OCI-LY1 (cell line): ENCODE results near the gene IL10.
A peak's percentile ranks its signal among the peaks of the same experiment; 100 is the strongest.

Experiments used
- H2AFZ ChIP-seq: fragments of 200-600 bp; sonication (generic), shearing (Covaris generic); 2 replicates; pipeline ENCODE4 v1.6.0; 2014; ENCODE audit warnings: antibody characterized with exemption, mild to moderate bottlenecking, low read length
- H3F3A ChIP-seq: fragments of 200-600 bp; sonication (generic), shearing (Covaris generic); 2 replicates; pipeline ENCODE4 v1.6.0; 2014; ENCODE audit warnings: mild to moderate bottlenecking, antibody characterized with exemption, low read length, moderate library complexity; ENCODE audit not compliant: insufficient read depth
- H3K27ac ChIP-seq: fragments of 200-600 bp; sonication (generic); 2 replicates; pipeline ENCODE4 v1.5.1; 2014; ENCODE audit warnings: low read length, mixed run types, mild to moderate bottlenecking, low read depth; ENCODE audit not compliant: poor library complexity, severe bottlenecking
- H3K27me3 ChIP-seq: fragments of 200-600 bp; sonication (generic); 2 replicates; pipeline ENCODE4 v1.6.0; 2014; ENCODE audit warnings: antibody characterized with exemption, mild to moderate bottlenecking, low read length, moderate library complexity; ENCODE audit not compliant: insufficient read depth
- H3K36me3 ChIP-seq: fragments of 200-600 bp; sonication (generic); 2 replicates; pipeline ENCODE4 v1.6.1; 2014; ENCODE audit warnings: mild to moderate bottlenecking, antibody characterized with exemption, low read length, moderate library complexity, mixed read lengths; ENCODE audit not compliant: insufficient read depth
- H3K4me1 ChIP-seq: fragments of 200-600 bp; sonication (generic); 2 replicates; pipeline ENCODE4 v1.5.1; 2014; ENCODE audit warnings: mild to moderate bottlenecking, low read length, moderate library complexity; ENCODE audit not compliant: insufficient read depth, severe bottlenecking
- H3K4me2 ChIP-seq: fragments of 200-600 bp; sonication (generic), shearing (Covaris generic); 2 replicates; pipeline ENCODE4 v1.6.1; 2014; ENCODE audit warnings: low read length
- H3K4me3 ChIP-seq: fragments of 200-600 bp; sonication (generic); 2 replicates; pipeline ENCODE4 v1.5.1; 2014; ENCODE audit warnings: low read length, low read depth, mild to moderate bottlenecking, mixed read lengths; ENCODE audit not compliant: poor library complexity, severe bottlenecking
- H3K79me2 ChIP-seq: fragments of 200-600 bp; shearing (Covaris generic); 2 replicates; pipeline ENCODE4 v1.6.1; 2016; ENCODE audit warnings: mixed run types, low read length, mixed read lengths; ENCODE audit not compliant: insufficient read depth
- H3K9ac ChIP-seq: fragments of 200-600 bp; sonication (generic), shearing (Covaris generic); 2 replicates; pipeline ENCODE4 v1.6.1; 2014; ENCODE audit warnings: mild to moderate bottlenecking, low read length, mixed read lengths
- H3K9me2 ChIP-seq: fragments of 200-600 bp; sonication (generic), shearing (Covaris generic); 2 replicates; pipeline ENCODE4 v1.6.1; 2014; ENCODE audit warnings: low read depth, mild to moderate bottlenecking, low read length, mixed read lengths
- H3K9me3 ChIP-seq: fragments of 200-600 bp; shearing (Covaris generic); 2 replicates; pipeline ENCODE4 v1.6.1; 2014; ENCODE audit warnings: low read length, mixed read lengths
- H4K20me1 ChIP-seq: fragments of 200-600 bp; sonication (generic), shearing (Covaris generic); 2 replicates; pipeline ENCODE4 v1.6.0; 2016; ENCODE audit warnings: mild to moderate bottlenecking, low read length; ENCODE audit not compliant: insufficient read depth
- EZH2 ChIP-seq: fragments of 200-600 bp; sonication (generic), shearing (Covaris generic); IDR thresholded peaks from 2 replicates; pipeline ENCODE4 v1.8.0; 2017; ENCODE audit warnings: borderline replicate concordance, mixed run types, mild to moderate bottlenecking, antibody characterized with exemption, low read length, moderate library complexity, mixed read lengths
- TF ChIP-seq, protein P1 (sequence below): fragments of 200-600 bp; sonication (generic), shearing (Covaris generic); IDR thresholded peaks from 2 replicates; pipeline ENCODE4 v1.5.1; 2017; ENCODE audit warnings: mild to moderate bottlenecking, antibody characterized with exemption, low read length, moderate library complexity, mixed read lengths

IL10 gene

DNA sequence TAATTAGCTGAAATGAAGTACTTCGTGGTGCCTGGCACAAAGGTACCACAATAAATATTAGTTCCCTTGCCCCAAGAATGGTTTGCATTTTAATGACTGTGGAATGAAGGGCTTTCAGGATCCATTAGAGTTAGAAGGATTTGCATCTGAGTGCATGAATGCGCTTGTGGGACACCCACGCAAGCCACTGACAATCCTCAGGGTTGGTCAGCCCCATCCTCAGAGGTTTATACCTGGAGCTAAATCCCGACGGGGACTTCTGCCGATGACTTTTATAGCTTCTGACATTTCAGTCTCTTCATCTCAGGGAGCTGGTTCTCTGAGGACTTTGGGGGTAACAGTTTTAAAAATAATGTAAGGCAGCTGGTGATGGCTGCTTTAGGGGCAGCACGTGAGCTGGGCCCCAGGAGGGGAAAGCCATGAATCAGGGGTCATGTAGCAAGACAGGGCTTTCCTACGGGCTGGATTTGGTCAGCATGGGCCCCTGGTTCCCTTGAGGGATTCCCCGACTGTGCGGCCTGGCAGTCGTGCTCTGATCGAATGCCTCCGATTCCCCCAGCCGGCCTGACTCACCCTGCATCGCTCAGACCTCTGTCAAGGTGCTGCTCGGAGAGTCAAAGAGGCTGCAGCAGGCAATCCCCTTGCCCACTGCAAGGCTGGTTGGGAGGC, 20.8 kb upstream of the IL10 start:
- no peak overlapping the region for H3K9ac ChIP-seq
- H3K9me2 ChIP-seq = no peaks in the 10 kb centered on the region
- no peak overlapping the region for H3K4me2 ChIP-seq
- H3K27me3 ChIP-seq = no peaks in the 10 kb centered on the region
- H2AFZ ChIP-seq = no peak overlapping the region
- no peaks in the 10 kb centered on the region for H4K20me1 ChIP-seq
- no peak overlapping the region for H3K27ac ChIP-seq
- no peaks in the 10 kb centered on the region for H3K79me2 ChIP-seq
- H3K9me3 ChIP-seq = no peaks in the 10 kb centered on the region
- H3K36me3 ChIP-seq = no peaks in the 10 kb centered on the region
- H3K4me3 ChIP-seq = no peak overlapping the region
- H3K4me1 ChIP-seq = peaks cover 39% of the 10 kb centered on the region
- no peak for TF ChIP-seq EZH2
- TF ChIP-seq, protein P1, sequence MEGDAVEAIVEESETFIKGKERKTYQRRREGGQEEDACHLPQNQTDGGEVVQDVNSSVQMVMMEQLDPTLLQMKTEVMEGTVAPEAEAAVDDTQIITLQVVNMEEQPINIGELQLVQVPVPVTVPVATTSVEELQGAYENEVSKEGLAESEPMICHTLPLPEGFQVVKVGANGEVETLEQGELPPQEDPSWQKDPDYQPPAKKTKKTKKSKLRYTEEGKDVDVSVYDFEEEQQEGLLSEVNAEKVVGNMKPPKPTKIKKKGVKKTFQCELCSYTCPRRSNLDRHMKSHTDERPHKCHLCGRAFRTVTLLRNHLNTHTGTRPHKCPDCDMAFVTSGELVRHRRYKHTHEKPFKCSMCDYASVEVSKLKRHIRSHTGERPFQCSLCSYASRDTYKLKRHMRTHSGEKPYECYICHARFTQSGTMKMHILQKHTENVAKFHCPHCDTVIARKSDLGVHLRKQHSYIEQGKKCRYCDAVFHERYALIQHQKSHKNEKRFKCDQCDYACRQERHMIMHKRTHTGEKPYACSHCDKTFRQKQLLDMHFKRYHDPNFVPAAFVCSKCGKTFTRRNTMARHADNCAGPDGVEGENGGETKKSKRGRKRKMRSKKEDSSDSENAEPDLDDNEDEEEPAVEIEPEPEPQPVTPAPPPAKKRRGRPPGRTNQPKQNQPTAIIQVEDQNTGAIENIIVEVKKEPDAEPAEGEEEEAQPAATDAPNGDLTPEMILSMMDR = no peak
- no peaks in the 10 kb centered on the region for H3F3A ChIP-seq

DNA sequence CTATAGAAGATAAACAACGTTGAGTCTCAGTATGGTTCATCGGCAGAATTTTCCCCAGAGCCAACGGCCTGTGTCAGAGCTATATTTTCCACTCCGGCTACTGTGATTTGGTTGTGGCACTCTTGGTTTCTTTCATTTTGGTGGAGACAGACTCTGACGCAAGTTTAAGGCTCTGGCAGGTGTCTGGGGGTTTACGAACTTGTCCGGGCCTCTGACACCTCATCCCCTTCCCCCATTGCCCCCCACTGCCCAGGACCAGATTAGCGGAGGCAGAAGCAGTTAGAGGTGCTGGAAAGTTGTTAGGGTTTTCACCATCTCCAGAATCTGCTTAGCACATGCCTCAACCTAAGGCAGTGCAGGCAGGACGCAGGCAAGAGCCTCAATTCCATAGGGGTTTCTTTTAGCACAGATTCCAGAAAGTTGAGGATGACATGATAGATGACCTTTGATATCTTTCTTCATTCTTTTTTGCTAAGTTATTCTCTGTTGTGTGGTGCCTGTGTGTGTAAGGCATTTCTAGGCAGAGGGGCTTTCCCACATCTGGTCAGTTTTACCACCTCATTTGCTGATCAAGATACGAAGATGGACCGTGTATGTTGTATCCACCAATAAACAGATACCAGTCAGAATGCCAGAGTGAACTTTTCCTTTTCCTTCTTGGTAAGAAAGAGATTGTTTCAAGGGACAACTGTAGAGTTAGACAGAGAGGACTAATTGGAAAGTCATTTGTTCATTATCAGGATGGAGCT, 18.4 kb upstream of the IL10 start:
- H3K9ac ChIP-seq = no peak overlapping the region
- H3K9me2 ChIP-seq = no peaks in the 10 kb centered on the region
- no peaks in the 10 kb centered on the region for H3K36me3 ChIP-seq
- no peaks in the 10 kb centered on the region for H3F3A ChIP-seq
- no peaks in the 10 kb centered on the region for H3K27me3 ChIP-seq
- H3K4me2 ChIP-seq = peak overlapping the region; percentile 48
- no peak for TF ChIP-seq EZH2
- TF ChIP-seq, protein P1 = no peak
- no peaks in the 10 kb centered on the region for H3K9me3 ChIP-seq
- H3K79me2 ChIP-seq = no peaks in the 10 kb centered on the region
- peak overlapping the region; percentile 59 for H3K27ac ChIP-seq
- peaks cover 39% of the 10 kb centered on the region for H3K4me1 ChIP-seq
- peak overlapping the region; percentile 21 for H3K4me3 ChIP-seq
- H2AFZ ChIP-seq = no peak overlapping the region
- no peaks in the 10 kb centered on the region for H4K20me1 ChIP-seq

DNA sequence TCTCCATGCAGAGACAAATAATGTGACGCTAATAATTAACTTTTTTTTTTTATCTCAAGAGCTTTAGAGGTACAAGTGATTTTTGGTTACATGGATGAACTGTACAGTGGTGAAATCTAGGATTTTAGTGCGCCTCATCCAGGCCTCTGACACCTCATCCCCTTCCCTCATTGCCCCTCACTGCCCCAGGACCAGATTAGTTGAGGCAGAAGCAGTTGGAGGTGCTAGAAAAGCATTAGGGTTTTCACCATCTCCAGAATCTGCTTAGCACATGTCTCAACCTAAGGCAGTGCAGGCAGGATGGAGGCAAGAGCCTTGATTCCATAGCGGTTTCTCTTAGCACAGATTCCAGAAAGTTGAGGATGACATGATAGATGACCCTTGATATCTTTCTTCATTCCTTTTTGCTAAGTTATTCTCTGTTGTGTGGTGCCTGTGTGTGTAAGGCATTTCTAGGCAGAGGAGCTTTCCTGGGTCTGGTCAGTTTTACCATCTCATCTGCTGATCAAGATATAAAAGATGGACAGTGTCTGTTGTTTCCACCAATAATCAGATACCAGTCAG, 16.3 kb upstream of the IL10 start:
- no peak overlapping the region for H3K4me3 ChIP-seq
- peaks cover 38% of the 10 kb centered on the region for H3K4me1 ChIP-seq
- no peaks in the 10 kb centered on the region for H4K20me1 ChIP-seq
- H3K79me2 ChIP-seq = no peaks in the 10 kb centered on the region
- H3K9me2 ChIP-seq = no peaks in the 10 kb centered on the region
- no peak overlapping the region for H2AFZ ChIP-seq
- H3K27ac ChIP-seq = no peak overlapping the region
- H3K27me3 ChIP-seq = no peaks in the 10 kb centered on the region
- H3K9me3 ChIP-seq = no peaks in the 10 kb centered on the region
- H3K4me2 ChIP-seq = no peak overlapping the region
- no peak overlapping the region for H3K9ac ChIP-seq
- no peaks in the 10 kb centered on the region for H3K36me3 ChIP-seq
- TF ChIP-seq EZH2 = no peak
- no peaks in the 10 kb centered on the region for H3F3A ChIP-seq
